A673 (cell line): ENCODE measurements around the gene LRP4. TPM values are rescaled to one million over a fixed set of nuclear protein-coding genes. Genes with fewer than 3 reads are reported as not detected.

Experiments
- BruUV-seq: library from RNA; stranded (reverse); fragments of 400-500 nt; replicated peaks from 2 replicates; lab custom pipeline; 2021; lab: Mats Ljungman, UMichigan
- CTCF ChIA-PET: fragments of 300-600 bp; sonication (Branson Sonifier 250); formaldehyde crosslinking; loops from one replicate; lab custom pipeline; 2022; ENCODE audit warnings: antibody characterized with exemption; lab: Charles Lee
- POLR2A ChIA-PET: fragments of 300-600 bp; sonication (Branson Sonifier 250); formaldehyde crosslinking; loops from one replicate; lab custom pipeline; 2022; ENCODE audit warnings: antibody characterized with exemption; ENCODE audit not compliant: low non-redundant PET; lab: Charles Lee
- DNase-seq: peaks from one replicate; pipeline ENCODE4 v3.0.0-alpha.2; 2015; ENCODE audit warnings: low spot score
- H3K27ac ChIP-seq: fragments of 200-600 bp; sonication (generic); 2 replicates; pipeline ENCODE4 v1.5.1; 2016; ENCODE audit warnings: mixed run types, low read depth, mild to moderate bottlenecking, mixed read lengths, antibody characterized with exemption, low read length; ENCODE audit not compliant: poor library complexity, severe bottlenecking
- H3K27me3 ChIP-seq: fragments of 200-600 bp; sonication (generic); replicated peaks from 2 replicates; pipeline ENCODE4 v1.6.1; 2017; ENCODE audit warnings: mixed run types, low read depth, mild to moderate bottlenecking, mixed read lengths, antibody characterized with exemption, low read length; ENCODE audit not compliant: insufficient read depth, poor library complexity
- H3K36me3 ChIP-seq: fragments of 200-600 bp; sonication (generic); 2 replicates; pipeline ENCODE4 v1.6.1; 2016; ENCODE audit warnings: mixed run types, mild to moderate bottlenecking, mixed read lengths, antibody characterized with exemption, low read length; ENCODE audit not compliant: insufficient read depth, poor library complexity, severe bottlenecking
- H3K4me1 ChIP-seq: fragments of 200-600 bp; sonication (generic); 2 replicates; pipeline ENCODE4 v1.6.1; 2017; ENCODE audit warnings: mixed run types, mild to moderate bottlenecking, mixed read lengths, antibody characterized with exemption, low read length; ENCODE audit not compliant: insufficient read depth, poor library complexity, severe bottlenecking
- H3K4me3 ChIP-seq: fragments of 200-600 bp; sonication (generic); 2 replicates; pipeline ENCODE4 v1.5.1; 2016; ENCODE audit warnings: low read depth, mixed run types, mild to moderate bottlenecking, mixed read lengths, low read length; ENCODE audit not compliant: poor library complexity, severe bottlenecking
- H3K9me3 ChIP-seq: fragments of 200-600 bp; sonication (generic); 2 replicates; pipeline ENCODE4 v1.6.1; 2016; ENCODE audit warnings: mixed run types, low read depth, mild to moderate bottlenecking, mixed read lengths, antibody characterized with exemption, low read length; ENCODE audit not compliant: poor library complexity, severe bottlenecking
- EZH2 ChIP-seq: fragments of 200-600 bp; sonication (generic); IDR thresholded peaks from 2 replicates; pipeline ENCODE4 v1.6.1; 2017; ENCODE audit warnings: borderline replicate concordance, low read depth, mild to moderate bottlenecking, mixed read lengths, antibody characterized with exemption, low read length; ENCODE audit not compliant: poor library complexity, severe bottlenecking
- intact Hi-C: fragments of 100-400 bp; cut with micrococcal nuclease; formaldehyde crosslinking; loops from one replicate; pipeline ENCODE4 v1.10.0; 2022; ENCODE audit not compliant: unreplicated experiment
- total RNA-seq: library from RNA; stranded (reverse); gene quantifications from 2 replicates; pipeline ENCODE4 v1.2.3, GENCODE V29; 2021
- TF ChIP-seq, protein P1 (sequence below): fragments of 300-800, 200-600 bp; sonication (generic); conservative IDR thresholded peaks from 2 replicates; pipeline ENCODE4 v1.5.1; 2017; ENCODE audit warnings: low read depth, mild to moderate bottlenecking, antibody characterized with exemption, low read length, moderate library complexity, mixed read lengths

LRP4 gene
- total RNA-seq, 1 experiment from 2014 or later, result 31.8 TPM

DNA sequence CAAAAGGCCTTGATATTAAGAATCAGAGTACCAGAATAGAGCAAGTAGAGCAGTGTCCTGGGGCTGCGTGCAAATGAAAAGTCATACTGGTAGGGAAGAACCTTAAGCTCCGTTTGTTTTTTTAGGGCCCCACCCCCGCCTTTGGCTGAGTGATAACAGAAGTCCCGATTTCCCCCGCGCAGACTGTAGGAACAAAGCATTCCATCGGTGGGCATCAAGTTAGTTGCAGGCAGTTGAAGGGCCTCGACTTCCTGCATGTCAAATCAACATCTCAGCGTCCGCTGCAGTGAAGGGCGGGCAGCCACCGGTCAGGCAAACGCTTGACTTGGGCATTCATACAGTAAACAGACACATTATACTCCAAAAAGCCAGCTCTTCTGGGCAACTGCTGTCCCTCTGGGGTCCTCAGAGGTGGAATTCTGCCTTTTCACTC, 11.7 kb downstream of the LRP4 start:
- BruUV-seq, result no TSS peak
- no peak for DNase-seq
- Histone ChIP-seq H3K27ac (no peak overlapping the region), H3K9me3 (no peaks in the 10 kb centered on the region), H3K4me1 (peaks cover 7% of the 10 kb centered on the region), H3K27me3 (no peaks in the 10 kb centered on the region), H3K36me3 (no peaks in the 10 kb centered on the region), H3K4me3 (no peak overlapping the region)
- TF ChIP-seq, protein P1, sequence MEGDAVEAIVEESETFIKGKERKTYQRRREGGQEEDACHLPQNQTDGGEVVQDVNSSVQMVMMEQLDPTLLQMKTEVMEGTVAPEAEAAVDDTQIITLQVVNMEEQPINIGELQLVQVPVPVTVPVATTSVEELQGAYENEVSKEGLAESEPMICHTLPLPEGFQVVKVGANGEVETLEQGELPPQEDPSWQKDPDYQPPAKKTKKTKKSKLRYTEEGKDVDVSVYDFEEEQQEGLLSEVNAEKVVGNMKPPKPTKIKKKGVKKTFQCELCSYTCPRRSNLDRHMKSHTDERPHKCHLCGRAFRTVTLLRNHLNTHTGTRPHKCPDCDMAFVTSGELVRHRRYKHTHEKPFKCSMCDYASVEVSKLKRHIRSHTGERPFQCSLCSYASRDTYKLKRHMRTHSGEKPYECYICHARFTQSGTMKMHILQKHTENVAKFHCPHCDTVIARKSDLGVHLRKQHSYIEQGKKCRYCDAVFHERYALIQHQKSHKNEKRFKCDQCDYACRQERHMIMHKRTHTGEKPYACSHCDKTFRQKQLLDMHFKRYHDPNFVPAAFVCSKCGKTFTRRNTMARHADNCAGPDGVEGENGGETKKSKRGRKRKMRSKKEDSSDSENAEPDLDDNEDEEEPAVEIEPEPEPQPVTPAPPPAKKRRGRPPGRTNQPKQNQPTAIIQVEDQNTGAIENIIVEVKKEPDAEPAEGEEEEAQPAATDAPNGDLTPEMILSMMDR, result no peak
- no peak for TF ChIP-seq EZH2
- ChIA-PET CTCF (interaction anchor here (0.5 to 1.6 kb wide), 2 partner anchors 10 to 467 kb away, joined by 3 to 4 read pairs; no protein-coding TSS in a partner anchor), POLR2A (no interaction called here)
- intact Hi-C loops, result no loop called here

DNA sequence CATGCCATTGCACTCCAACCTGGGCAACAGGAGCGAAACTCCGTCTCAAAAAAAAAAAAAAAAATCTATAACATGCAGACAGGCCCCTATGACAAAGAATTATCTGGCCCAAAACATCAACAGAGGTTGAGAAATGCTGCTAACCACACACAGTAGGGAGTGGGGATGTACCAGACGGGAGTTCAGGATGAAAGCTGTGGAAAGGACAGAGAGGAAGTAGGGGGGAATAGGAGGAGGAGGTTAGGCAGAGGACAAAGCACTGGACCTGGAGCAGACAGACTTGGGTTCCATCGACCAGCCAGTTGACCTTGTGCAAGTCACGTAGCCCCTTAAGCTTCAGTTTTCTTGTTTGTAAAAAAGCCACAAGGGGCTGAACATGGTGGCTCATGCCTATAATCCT, 12.5 kb downstream of the LRP4 start:
- Histone ChIP-seq H3K9me3 (no peaks in the 10 kb centered on the region), H3K27me3 (no peaks in the 10 kb centered on the region), H3K4me1 (peaks cover under 1% of the 10 kb centered on the region), H3K4me3 (no peak overlapping the region), H3K27ac (no peak overlapping the region), H3K36me3 (no peaks in the 10 kb centered on the region)
- DNase-seq, result no peak
- no peak for TF ChIP-seq EZH2
- TF ChIP-seq, protein P1, result no peak
- ChIA-PET CTCF (interaction anchor here (0.6 kb wide), 1 partner anchor 11 kb away, joined by 3 read pairs; no protein-coding TSS in a partner anchor), POLR2A (no interaction called here)
- no TSS peak for BruUV-seq
- intact Hi-C loops, result no loop called here

DNA sequence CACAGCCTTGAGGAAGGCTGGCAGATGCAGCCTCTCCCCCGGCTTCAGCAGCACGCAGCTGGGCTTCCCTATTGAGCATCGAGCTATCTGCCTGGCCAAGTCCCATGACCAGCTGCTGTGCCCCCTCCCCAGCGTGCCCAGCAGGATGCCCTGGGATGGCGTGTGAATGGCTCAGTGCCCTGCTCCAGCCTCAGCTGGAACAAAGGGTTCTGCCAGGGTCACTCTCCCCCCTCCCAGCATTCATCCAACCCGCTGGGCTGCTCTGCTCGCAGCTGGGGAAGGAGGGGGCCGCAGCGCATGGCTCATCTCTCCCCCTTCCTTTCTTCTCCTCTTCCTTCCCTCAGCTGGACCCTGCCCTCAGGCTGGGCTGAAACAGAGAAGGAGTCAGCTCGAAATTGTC, 14.5 kb downstream of the LRP4 start:
- intact Hi-C loops, result no loop called here
- no TSS peak for BruUV-seq
- Histone ChIP-seq H3K27ac (no peak overlapping the region), H3K9me3 (no peaks in the 10 kb centered on the region), H3K4me1 (no peaks in the 10 kb centered on the region), H3K27me3 (no peaks in the 10 kb centered on the region), H3K4me3 (no peak overlapping the region), H3K36me3 (no peaks in the 10 kb centered on the region)
- ChIA-PET CTCF (interaction anchor here (1.0 kb wide), 1 partner anchor 249 kb away, joined by 6 read pairs; no protein-coding TSS in a partner anchor), POLR2A (interaction anchor here (0.6 kb wide), 1 partner anchor 927 kb away, joined by 5 read pairs; no protein-coding TSS in a partner anchor)
- no peak for TF ChIP-seq EZH2
- TF ChIP-seq, protein P1, result no peak
- DNase-seq, result no peak
